A549 treated with Mapracorat at 1 μM for 4 hours (cell line): ENCODE results near the gene PNLDC1. TPM values are rescaled to one million over a fixed set of nuclear protein-coding genes. Genes with fewer than 3 reads are reported as not detected.

Experiments used
- total RNA-seq: library from RNA; stranded (reverse); fragments of 200-300 nt; extraction: Qiagen RNA extraction; gene quantifications from 5 replicates; pipeline ENCODE4 v1.2.3, GENCODE V29; 2022

The PNLDC1 gene, protein sequence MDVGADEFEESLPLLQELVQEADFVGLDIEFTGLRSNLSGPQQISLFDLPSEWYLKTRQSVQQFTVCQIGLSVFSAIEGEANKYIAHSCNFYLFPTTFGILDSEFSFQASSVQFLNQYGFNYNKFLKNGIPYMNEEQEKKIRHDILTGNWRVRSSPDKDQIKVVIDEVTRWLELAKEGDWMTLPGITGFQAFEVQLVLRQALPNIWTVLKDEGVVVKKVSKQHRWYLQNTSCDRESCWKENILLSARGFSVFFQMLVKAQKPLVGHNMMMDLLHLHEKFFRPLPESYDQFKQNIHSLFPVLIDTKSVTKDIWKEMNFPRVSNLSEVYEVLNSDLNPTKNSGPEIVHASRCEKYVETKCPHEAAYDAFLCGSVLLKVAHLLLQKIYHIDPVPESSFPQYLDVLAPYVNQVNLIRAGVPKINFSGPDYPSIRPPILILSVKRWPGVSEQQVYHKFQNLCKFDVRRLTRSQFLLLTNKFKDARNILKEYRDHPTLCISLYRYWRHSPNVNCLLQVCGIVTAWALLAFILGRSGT
- 0.10 TPM in 1 of 5 replicates, not detected in the others for total RNA-seq

GRCh38 chr6:159800141-159800865 is at the start of gene PNLDC1:
Gene PNLDC1, plus strand, starts transcription at chr6:159800276. Its CDS starts 32 bp downstream, at chr6:159800308.

DNA sequence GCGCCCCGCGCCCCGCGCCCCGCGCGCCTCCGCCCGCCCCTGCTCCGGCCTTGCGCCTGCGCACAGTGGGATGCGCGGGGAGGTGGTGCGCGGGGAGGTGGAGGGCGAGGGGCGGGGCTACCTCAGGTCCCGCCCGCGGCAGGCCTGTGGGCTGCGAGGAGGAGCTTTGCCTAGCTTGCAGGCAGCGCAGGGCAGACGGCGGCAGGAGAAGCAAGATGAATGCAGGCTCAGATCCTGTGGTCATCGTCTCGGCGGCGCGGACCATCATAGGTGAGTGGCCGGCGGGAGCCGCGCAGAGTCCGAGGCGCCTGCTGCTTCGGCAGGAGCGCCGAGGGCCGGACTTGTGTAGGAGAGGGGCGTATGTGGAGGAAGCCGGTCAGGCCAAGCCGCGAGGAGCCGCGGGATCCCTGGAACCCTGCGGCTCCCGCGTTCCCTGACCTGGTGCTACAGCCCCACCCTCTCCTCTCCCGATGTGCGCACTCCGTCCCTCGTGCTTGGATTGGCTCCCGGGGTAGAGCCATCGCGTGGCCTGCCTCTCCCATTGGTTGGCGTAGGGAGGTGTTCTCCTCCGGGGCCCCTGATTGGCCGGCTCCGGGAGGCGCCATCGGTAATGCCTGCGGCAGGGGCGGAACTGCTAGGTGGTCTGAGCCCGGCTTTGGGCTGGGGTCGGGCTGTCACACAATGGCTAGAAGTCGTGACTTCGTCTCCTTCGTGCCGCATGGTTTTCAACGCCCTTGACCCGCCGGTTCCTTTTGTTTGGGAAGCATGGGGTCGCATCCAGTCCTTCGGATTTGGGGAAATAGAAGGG is 38.0 kb upstream of the PNLDC1 start, which contains the start of gene ACAT2:
Gene ACAT2 (plus strand): TSS at position 173 of the 808 bp plus-strand sequence. CDS start 43 bp downstream, at position 216.

DNA sequence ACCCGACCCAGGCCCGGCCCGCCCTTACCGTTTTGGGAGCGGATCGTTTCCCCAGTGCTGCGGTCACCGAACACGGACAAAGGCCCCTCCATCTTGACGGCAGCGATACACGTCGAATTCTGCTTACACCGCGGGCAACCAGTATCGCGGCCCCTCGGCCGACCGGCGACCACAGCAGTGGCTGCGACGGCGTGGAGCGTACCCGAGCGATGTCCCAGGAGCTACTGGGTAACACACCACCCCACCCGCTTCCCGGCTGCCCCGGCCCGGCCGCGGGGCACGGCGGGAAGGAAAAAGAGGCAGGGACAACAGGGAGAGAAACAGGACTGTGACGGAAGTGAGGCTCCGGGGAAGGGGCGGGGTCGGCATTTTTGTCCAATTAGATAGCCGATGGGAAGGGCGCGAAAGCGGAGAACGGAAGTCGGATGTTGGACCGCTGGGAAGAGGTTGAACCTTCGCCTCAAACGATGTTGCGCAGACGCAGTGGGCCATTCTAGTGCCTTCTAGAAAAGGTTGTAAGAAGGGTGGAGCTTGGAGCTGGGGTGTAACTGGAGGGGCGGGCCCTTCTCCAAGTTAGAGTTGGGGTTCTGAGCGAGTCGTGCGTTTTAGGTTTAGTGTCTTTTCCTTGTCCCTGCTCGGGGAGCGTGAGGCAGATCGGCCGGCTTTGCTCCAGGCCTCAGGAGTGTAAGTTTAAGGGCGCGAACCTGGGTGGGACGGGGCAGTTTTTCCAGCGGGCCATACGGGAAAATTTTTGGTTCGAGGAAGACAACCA is 10.5 kb upstream of the PNLDC1 start, which contains the start of gene TCP1:
Gene TCP1 (minus strand): TSS at position 226 of the 772 bp plus-strand sequence. CDS start 134 bp downstream, at position 92.

DNA sequence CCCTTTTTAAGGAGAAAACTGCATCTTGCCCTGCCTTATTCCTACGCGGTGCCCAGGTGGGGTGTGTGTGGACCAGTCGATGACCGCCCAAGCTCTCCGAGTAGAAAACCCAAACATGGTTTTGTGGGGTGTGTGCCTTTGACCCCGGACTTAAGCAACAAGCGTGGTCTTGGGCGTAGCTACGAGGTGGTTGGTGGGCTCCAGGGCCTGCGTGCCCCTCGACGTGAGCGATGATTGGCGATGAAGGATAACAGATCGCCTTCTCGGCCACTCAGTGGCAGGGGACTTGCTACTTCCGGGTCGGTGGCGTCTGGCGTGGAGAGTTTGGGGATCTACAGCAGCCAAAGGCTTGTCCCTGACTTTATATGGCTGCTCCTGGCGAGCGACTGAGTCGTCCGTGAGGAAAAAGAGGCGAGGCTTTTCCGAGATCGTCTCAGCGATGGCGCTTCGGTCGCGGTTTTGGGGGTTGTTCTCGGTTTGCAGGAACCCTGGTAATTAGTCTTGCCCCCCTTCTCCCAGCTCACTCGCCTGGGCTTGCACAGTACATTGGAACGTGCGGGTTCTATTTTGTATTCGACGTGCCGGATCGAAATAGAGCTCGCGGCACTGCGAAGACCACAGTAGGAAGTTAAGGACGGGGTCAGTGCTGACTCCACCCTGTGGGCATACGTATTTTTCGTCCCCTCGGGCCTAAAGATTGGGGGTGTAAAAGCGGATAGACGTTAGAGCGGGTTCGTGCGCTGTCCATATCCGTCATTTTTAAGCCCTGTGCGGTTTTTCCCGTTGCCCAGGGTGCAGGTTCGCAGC is 9.7 kb upstream of the PNLDC1 start, which contains the start of gene MRPL18:
Gene MRPL18 (plus strand): TSS at position 319 of the 807 bp plus-strand sequence. CDS start 121 bp downstream, at position 440.

Other genes starting within 250 kb of the PNLDC1 start
- gene SOD2, start 107.0 kb upstream of the PNLDC1 start, total RNA-seq: 164 to 212 TPM (median 181 TPM) in 5 replicates
- gene WTAP, start 72.8 kb upstream of the PNLDC1 start, total RNA-seq: 66.1 to 69.9 TPM (median 68.9 TPM) in 5 replicates
- 26.4 to 29.8 TPM (median 28.5 TPM) in 5 replicates for gene ACAT2, start 38.2 kb upstream of the PNLDC1 start, total RNA-seq
- gene TCP1, start 10.7 kb upstream of the PNLDC1 start, total RNA-seq: 210 to 241 TPM (median 222 TPM) in 5 replicates
- gene MRPL18, start 9.8 kb upstream of the PNLDC1 start, total RNA-seq: 76.5 to 102 TPM (median 87.7 TPM) in 5 replicates
- gene MAS1, start 90.7 kb downstream of the PNLDC1 start, total RNA-seq: 0.01 TPM in 1 of 5 replicates, not detected in the others
- gene IGF2R, start 168.8 kb downstream of the PNLDC1 start, total RNA-seq: 26.5 to 33.4 TPM (median 29.9 TPM) in 5 replicates